HG02763 (cell line): Measurements from ENCODE around the gene NTSR1.
A peak's percentile ranks its signal among the peaks of the same experiment; 100 is the strongest.

ENCODE experiments used
- ATAC-seq: cut with Tn5 transposase; IDR thresholded peaks from one replicate; pipeline ENCODE4 v1.9.1; 2021; ENCODE audit warnings: mild to moderate bottlenecking, moderate library complexity; ENCODE audit not compliant: unreplicated experiment

Gene NTSR1

GRCh38 chr20:62780204-62780603 lies 71.6 kb downstream of the NTSR1 start:
- no peak for ATAC-seq

GRCh38 chr20:62780696-62781095 lies 72.1 kb downstream of the NTSR1 start:
- ATAC-seq, result no peak

GRCh38 chr20:62782149-62782892 lies 73.7 kb downstream of the NTSR1 start:
- ATAC-seq, result no peak

GRCh38 chr20:62782893-62783278 lies 74.2 kb downstream of the NTSR1 start:
- ATAC-seq, result no peak

- ATAC-seq, result no peak
Measured at GRCh38 chr20:62784497-62784896, 75.9 kb downstream of the NTSR1 start.

- ATAC-seq, result no peak
Measured at GRCh38 chr20:62785393-62785792, 76.8 kb downstream of the NTSR1 start.

GRCh38 chr20:62786157-62786556 lies 77.5 kb downstream of the NTSR1 start:
- ATAC-seq, result no peak

- no peak for ATAC-seq
Measured at GRCh38 chr20:62787321-62787720, 78.7 kb downstream of the NTSR1 start.

DNA sequence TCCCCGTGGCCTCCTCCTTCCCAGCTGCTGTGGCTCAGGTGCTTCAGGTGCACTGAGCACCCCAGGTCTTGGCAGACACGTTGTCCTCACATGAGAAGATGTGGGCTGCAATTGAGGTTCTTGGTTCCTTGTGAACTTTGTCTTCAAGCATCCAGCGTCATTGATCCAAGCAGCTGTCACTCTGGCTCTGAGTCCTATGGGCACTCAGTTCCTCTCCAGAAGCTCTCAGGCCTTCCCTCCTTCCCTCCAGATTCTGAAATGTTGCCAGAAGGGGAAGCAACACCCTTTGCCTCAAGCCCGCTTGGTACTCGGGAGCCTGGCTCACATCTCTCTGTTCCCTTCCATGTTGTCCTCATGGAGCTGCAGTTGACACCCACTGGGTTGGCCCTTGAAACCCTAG lies 79.2 kb downstream of the NTSR1 start:
- no peak for ATAC-seq

DNA sequence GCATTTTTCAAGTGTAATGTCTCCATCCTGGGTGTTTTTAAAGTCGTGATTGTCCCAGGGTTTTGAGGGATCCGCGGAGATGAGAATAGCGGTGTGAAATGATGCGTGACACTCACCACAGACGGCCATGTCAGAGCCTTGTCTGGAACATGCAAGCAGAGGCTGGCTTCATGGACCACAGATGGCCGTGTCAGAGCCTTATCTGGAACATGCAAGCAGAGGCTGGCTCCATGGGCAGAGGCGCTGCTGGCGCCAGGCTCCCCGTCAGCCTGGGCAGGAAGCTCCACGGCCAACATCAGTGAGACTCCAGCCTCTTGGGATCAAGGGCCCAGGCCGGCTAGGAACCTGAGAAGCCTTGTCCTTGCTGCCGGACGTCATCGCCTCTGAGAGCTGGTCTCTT lies 80.0 kb downstream of the NTSR1 start:
- ATAC-seq, result no peak

GRCh38 chr20:62790075-62790474 lies 81.4 kb downstream of the NTSR1 start:
- ATAC-seq, result no peak

GRCh38 chr20:62791301-62792181 lies 82.9 kb downstream of the NTSR1 start:
- ATAC-seq, result no peak

DNA sequence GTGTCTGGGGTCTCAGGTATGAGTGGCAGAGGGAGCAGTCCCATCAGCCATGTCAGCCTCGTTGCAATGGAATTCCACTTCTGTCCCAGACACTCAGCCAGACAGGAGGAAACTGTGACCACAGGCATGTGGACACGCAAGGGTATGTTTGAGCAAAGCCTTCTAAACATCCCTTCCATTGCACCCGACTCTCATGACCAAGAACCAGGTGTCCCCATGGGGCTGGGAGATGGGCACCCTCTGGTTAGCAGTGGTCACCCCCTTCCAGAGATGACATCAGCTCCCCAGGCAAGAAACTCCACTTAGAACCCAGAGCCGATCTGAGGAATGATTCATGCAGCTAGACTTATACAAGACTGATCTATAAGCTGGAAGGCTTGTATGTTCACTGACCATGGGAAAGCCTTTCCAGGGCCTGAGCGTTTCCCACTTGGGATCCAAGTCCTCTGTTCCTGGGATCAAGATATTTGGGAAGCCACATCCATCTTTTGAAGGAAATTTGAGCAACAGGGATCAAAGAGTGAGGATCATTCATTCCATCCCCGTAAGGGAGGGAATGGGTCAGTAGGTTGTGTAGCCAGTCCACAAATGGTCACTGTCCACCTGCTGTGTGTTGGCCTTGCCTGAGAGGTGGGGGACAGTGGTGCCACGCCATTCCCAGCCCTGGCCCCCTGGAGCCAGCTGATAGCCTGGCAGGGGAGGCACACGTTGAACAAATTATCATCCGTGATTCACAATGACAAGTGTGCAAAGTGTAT lies 83.7 kb downstream of the NTSR1 start:
- ATAC-seq, result no peak

GRCh38 chr20:62792940-62793756 lies 84.5 kb downstream of the NTSR1 start:
- ATAC-seq, result no peak

DNA sequence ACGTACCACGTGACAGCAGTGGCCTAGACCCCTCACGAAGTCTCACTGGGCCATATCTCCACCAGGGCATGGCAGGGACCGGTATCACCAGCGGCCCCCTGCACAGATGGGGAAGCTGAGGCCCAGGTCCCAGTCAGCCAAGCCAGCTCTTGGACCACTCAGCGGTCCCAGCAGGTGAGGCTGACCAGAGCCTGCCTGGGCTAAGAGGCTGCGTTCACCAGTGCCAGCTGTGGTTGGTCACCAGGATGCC lies 85.0 kb downstream of the NTSR1 start:
- no peak for ATAC-seq

DNA sequence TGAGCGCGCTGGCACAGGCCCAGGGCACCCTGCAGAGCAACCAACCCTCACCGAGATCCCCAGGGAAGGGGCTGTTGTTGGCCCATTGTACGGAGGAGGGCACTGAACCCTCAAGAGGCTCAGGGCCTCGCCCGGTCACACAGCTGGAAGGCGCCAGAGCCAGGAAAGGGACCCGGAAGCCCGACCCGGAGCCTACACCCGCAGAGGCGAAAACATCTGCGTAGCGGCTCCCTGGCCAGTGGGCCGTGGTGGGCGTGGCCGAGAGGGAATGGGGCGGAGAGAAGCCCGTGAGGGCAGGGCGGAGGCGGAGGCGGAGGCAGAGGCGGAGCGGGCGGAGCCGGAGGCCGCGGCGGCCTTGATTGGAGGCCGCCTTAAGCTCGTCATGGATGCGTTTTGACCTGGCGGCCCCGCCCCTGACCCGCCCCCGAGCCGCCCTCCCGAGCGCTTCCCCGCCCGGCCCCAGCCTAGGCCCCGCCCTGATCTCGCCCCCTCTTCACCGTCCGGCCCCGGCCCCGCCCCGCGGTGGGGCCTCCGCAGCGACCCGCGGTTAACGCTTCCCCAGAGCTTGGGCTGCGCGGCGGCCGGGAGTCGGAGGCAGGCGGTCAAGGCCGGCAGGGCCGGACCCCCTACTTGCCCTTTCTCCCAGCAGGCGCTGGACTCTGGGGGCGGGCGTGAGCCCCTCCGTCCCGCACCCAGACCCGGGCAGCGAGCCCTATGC lies 85.5 kb downstream of the NTSR1 start:
- ATAC-seq, result peak; percentile 78

DNA sequence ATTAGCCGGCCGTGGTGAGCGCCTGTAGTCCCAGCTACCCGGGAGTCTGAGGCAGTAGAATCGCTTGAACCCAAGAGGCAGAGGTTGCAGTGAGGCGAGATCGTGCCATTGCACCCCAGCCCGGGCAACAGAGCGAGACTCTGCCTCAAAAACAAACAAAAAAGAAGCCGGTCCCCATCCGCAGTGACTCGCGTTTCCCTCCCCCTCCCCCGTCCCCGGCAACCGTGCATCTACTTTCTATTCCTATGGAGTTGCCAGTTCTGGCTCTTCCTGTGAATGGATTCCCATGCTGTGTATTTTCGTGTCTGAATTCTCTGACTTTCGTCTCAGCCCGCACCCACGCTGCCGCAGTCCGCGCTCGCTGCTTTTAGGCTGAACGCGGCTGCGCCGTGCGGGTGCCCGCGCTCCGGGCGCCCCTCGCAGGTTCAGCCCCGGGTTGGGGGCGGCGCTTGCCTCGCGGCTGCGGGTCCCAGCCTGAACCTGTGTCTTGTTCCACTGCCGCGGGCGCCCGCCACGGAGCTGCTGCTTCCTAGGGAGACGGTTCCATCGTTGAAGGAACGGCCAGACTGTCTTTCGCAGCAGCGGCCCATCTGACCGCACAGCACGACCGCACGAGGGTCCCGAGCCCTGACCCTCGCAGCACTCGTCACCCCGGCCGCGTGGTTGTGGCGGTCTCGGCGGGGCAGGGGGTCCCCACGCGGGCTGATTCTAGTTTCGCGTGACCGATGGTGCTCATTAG lies 86.6 kb downstream of the NTSR1 start:
- no peak for ATAC-seq

DNA sequence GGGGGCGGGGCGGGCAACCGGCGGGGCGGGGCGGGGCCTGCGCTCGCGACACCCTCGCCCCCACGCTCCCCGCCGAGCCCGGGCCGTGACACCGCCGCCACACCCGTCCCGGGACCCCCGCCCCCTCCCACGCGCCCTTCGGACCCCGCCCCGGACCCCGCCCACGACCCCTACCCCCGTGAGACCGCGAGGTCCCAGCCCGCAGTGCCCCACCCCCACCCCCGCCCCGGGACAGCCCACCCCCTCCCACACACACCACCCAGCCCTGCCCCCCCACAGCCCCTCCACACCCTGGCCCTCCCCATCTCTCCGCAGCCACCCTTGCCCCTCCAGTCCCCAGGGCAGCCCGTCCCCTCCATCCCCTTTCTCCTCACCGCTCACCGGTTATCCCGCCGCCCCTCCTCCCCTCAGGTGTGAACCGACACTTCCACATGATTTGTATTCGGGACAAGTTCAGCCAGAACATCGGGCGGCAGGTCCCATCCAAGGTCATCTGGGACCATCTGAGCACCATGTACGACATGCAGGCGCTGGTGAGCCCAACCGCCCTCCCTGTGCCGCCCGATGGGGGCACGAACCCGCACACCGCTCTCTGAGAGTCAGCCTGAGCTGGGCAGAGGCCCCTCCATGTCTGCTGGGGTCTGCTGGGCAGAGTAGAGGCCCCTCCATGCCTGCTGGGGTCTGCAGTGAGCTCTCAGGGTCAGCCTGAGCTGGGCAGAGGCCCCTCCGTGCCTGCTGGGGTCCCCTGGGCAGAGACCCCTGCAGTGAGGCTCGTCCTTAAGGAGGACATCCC lies 88.3 kb downstream of the NTSR1 start:
- no peak for ATAC-seq
